IMR-90 (cell line): ENCODE measurements around the gene SOX6. TPM values are rescaled to one million over a fixed set of nuclear protein-coding genes. Genes with fewer than 3 reads are reported as not detected.

Experiments used
- ATAC-seq: fragments of 200-7000 bp; cut with Tn5 transposase; 2 replicates; pipeline ENCODE4 v1.9.1; 2020; ENCODE audit warnings: low read depth, mild to moderate bottlenecking, moderate library complexity
- BruUV-seq: library from RNA; stranded (reverse); fragments of 400-500 nt; replicated peaks from 2 replicates; lab custom pipeline; 2021; lab: Mats Ljungman, UMichigan
- CTCF ChIA-PET: fragments of 300-600 bp; formaldehyde crosslinking; extraction: SDS; loops from one replicate; lab custom pipeline; 2021; ENCODE audit warnings: antibody characterized with exemption; lab: Yijun Ruan, JAX
- POLR2A ChIA-PET: fragments of 300-600 bp; sonication (Branson Sonifier 250); formaldehyde crosslinking; loops from one replicate; lab custom pipeline; 2022; ENCODE audit warnings: antibody characterized with exemption; ENCODE audit not compliant: unreplicated experiment; lab: Charles Lee
- DNase-seq: peaks from one replicate; pipeline ENCODE4 v3.0.0; 2013
- H2AFZ ChIP-seq: replicated peaks from 2 replicates; pipeline ENCODE3; 2013; ENCODE audit warnings: low read length, mild to moderate bottlenecking; ENCODE audit not compliant: poor library complexity
- H2AK5ac ChIP-seq: 2 replicates; pipeline ENCODE4 v1.6.1; 2013; ENCODE audit warnings: low read depth, low read length, inconsistent platforms
- H2AK9ac ChIP-seq: replicated peaks from 2 replicates; pipeline ENCODE3; 2013; ENCODE audit warnings: mild to moderate bottlenecking, low read depth, low read length, moderate library complexity; ENCODE audit not compliant: poor library complexity
- H2BK120ac ChIP-seq: 2 replicates; pipeline ENCODE4 v1.6.1; 2013; ENCODE audit warnings: low read depth, low read length, inconsistent platforms
- H2BK15ac ChIP-seq: 3 replicates; pipeline ENCODE4 v1.6.1; 2013; ENCODE audit warnings: low read depth, low read length, inconsistent platforms
- H2BK20ac ChIP-seq: 2 replicates; pipeline ENCODE4 v1.6.1; 2013; ENCODE audit warnings: low read depth, mild to moderate bottlenecking, inconsistent platforms, low read length, moderate library complexity
- H2BK5ac ChIP-seq: 2 replicates; pipeline ENCODE4 v1.6.1; 2013; ENCODE audit warnings: mild to moderate bottlenecking, low read depth, low read length, inconsistent platforms; ENCODE audit not compliant: poor library complexity, severe bottlenecking
- H3K14ac ChIP-seq: replicated peaks from 2 replicates; pipeline ENCODE4 v1.6.1; 2013; ENCODE audit warnings: low read depth, low read length, inconsistent platforms
- H3K18ac ChIP-seq: 2 replicates; pipeline ENCODE4 v1.6.1; 2013; ENCODE audit warnings: low read depth, low read length, control low read depth
- H3K23ac ChIP-seq: 2 replicates; pipeline ENCODE4 v1.6.1; 2013; ENCODE audit warnings: low read depth, low read length, inconsistent platforms
- H3K27ac ChIP-seq: 2 replicates; pipeline ENCODE4 v1.5.1; 2013; ENCODE audit warnings: mild to moderate bottlenecking, control low read depth, low read length; ENCODE audit not compliant: insufficient read depth
- H3K27me3 ChIP-seq: 2 replicates; pipeline ENCODE4 v1.6.1; 2013; ENCODE audit warnings: low read length; ENCODE audit not compliant: control insufficient read depth, insufficient read depth
- H3K36me3 ChIP-seq: 2 replicates; pipeline ENCODE4 v1.6.1; 2013; ENCODE audit warnings: low read length, mixed read lengths; ENCODE audit not compliant: control insufficient read depth, insufficient read depth
- H3K4ac ChIP-seq: 2 replicates; pipeline ENCODE4 v1.6.1; 2013; ENCODE audit warnings: low read depth, low read length, inconsistent platforms
- H3K4me1 ChIP-seq: 2 replicates; pipeline ENCODE4 v1.6.1; 2013; ENCODE audit warnings: low read length, mixed read lengths; ENCODE audit not compliant: control insufficient read depth, insufficient read depth
- H3K4me2 ChIP-seq: 2 replicates; pipeline ENCODE4 v1.6.1; 2013; ENCODE audit warnings: low read depth, mild to moderate bottlenecking, control low read depth, low read length, moderate library complexity
- H3K4me3 ChIP-seq: 2 replicates; pipeline ENCODE4 v1.5.1; 2013; ENCODE audit warnings: low read depth, mild to moderate bottlenecking, control low read depth, low read length, moderate library complexity; ENCODE audit not compliant: insufficient read depth
- H3K56ac ChIP-seq: 2 replicates; pipeline ENCODE4 v1.6.1; 2013; ENCODE audit warnings: low read length, inconsistent platforms; ENCODE audit not compliant: insufficient read depth; ENCODE audit errors: extremely low read depth
- H3K79me1 ChIP-seq, 2 experiments: 2 replicates each; pipeline ENCODE4 v1.6.1; 2013; ENCODE audit warnings: low read length in 2 of 2, inconsistent platforms in 1 of 2, low read depth in 1 of 2
- H3K9ac ChIP-seq: 2 replicates; pipeline ENCODE4 v1.6.1; 2013; ENCODE audit warnings: low read depth, low read length, control low read depth
- H3K9me1 ChIP-seq: 2 replicates; pipeline ENCODE4 v1.6.1; 2013; ENCODE audit warnings: low read length, inconsistent platforms; ENCODE audit not compliant: insufficient read depth
- H3K9me3 ChIP-seq: 2 replicates; pipeline ENCODE4 v1.6.1; 2013; ENCODE audit warnings: low read length; ENCODE audit not compliant: control insufficient read depth, insufficient read depth
- H4K20me1 ChIP-seq: 2 replicates; pipeline ENCODE4 v1.6.1; 2013; ENCODE audit warnings: low read length, inconsistent platforms; ENCODE audit not compliant: insufficient read depth
- H4K5ac ChIP-seq: 2 replicates; pipeline ENCODE4 v1.6.1; 2013; ENCODE audit warnings: mild to moderate bottlenecking, low read depth, low read length, control low read depth
- H4K8ac ChIP-seq, 2 experiments: 2 replicates each; pipeline ENCODE4 v1.6.1; 2013; ENCODE audit warnings: low read depth in 2 of 2, low read length in 2 of 2, control low read depth in 1 of 2, inconsistent platforms in 1 of 2
- H4K91ac ChIP-seq: 2 replicates; pipeline ENCODE4 v1.6.1; 2013; ENCODE audit warnings: low read depth, low read length, inconsistent platforms; ENCODE audit not compliant: insufficient read depth
- BHLHE40 ChIP-seq: fragments of 150-350 bp; IDR thresholded peaks from 2 replicates; pipeline ENCODE4 v1.6.1; 2016; ENCODE audit warnings: mild to moderate bottlenecking, low read depth, low read length
- CEBPB ChIP-seq: IDR thresholded peaks from 2 replicates; pipeline ENCODE4 v1.6.1; 2012; ENCODE audit warnings: low read depth, low read length, improper control_type of control experiment
- CHD1 ChIP-seq: IDR thresholded peaks from 2 replicates; pipeline ENCODE4 v1.6.1; 2012; ENCODE audit warnings: low read depth, low read length, improper control_type of control experiment
- FOS ChIP-seq: fragments of 150-350 bp; IDR thresholded peaks from 2 replicates; pipeline ENCODE4 v1.6.1; 2016; ENCODE audit warnings: low read depth, low read length
- MAFK ChIP-seq: IDR thresholded peaks from 2 replicates; pipeline ENCODE4 v1.6.1; 2012; ENCODE audit warnings: low read depth, low read length, improper control_type of control experiment
- MAZ ChIP-seq: IDR thresholded peaks from 2 replicates; pipeline ENCODE4 v1.6.1; 2012; ENCODE audit warnings: low read depth, mild to moderate bottlenecking, low read length, improper control_type of control experiment, moderate library complexity, borderline replicate concordance
- MXI1 ChIP-seq: IDR thresholded peaks from 2 replicates; pipeline ENCODE4 v1.6.1; 2012; ENCODE audit warnings: low read depth, mild to moderate bottlenecking, low read length, moderate library complexity, borderline replicate concordance
- NFE2L2 ChIP-seq: fragments of 150-350 bp; IDR thresholded peaks from 2 replicates; pipeline ENCODE4 v1.6.1; 2016; ENCODE audit warnings: low read depth, mild to moderate bottlenecking, low read length
- POLR2A ChIP-seq: IDR thresholded peaks from 2 replicates; pipeline ENCODE4 v1.6.1; 2012; ENCODE audit warnings: mild to moderate bottlenecking, low read depth, low read length
- RAD21 ChIP-seq: IDR thresholded peaks from 2 replicates; pipeline ENCODE4 v1.6.1; 2012; ENCODE audit warnings: low read length, improper control_type of control experiment
- RCOR1 ChIP-seq: IDR thresholded peaks from 2 replicates; pipeline ENCODE4 v1.6.1; 2012; ENCODE audit warnings: mild to moderate bottlenecking, low read length, improper control_type of control experiment; ENCODE audit not compliant: insufficient replicate concordance
- RFX5 ChIP-seq: IDR thresholded peaks from 2 replicates; pipeline ENCODE4 v1.8.0; 2012; ENCODE audit warnings: low read depth, mild to moderate bottlenecking, low read length, moderate library complexity
- SMC3 ChIP-seq: fragments of 150-350 bp; IDR thresholded peaks from 2 replicates; pipeline ENCODE4 v1.6.1; 2016; ENCODE audit warnings: low read depth, mild to moderate bottlenecking, antibody characterized with exemption, low read length, moderate library complexity
- WGBS, 2 experiments: methylation state at CpG; one replicate each; pipeline versions ENCODE4 v1.1.5 to v1.1.7; 2013; ENCODE audit warnings: missing lambda C conversion rate in 2 of 2; ENCODE audit not compliant: insufficient read length in 1 of 2; ENCODE audit errors: extremely low coverage in 2 of 2; 5-methylcytosine and 5-hydroxymethylcytosine counted together
- dilution Hi-C: fragments of 300-500 bp; cut with HindIII; formaldehyde crosslinking; loops from one replicate; pipeline ENCODE4 v1.14.3; 2018; ENCODE audit warnings: low sequenced_read_pairs; ENCODE audit not compliant: unreplicated experiment
- in situ Hi-C: fragments of 300-500 bp; cut with MboI; formaldehyde crosslinking; loops from 3 replicates; pipeline ENCODE4 v1.14.3; 2019; ENCODE audit warnings: low sequenced_read_pairs, inconsistent platforms, mixed read lengths
- intact Hi-C: fragments of 100-400 bp; cut with micrococcal nuclease; formaldehyde crosslinking; loops from 2 replicates; pipeline ENCODE4 v1.10.0; 2022
- polyA plus RNA-seq, 3 experiments: library from polyadenylated mRNA; depleted of rRNA; stranded (reverse); fragments of >200 nt; gene quantifications; 2 replicates each; pipeline ENCODE4 v1.2.3, GENCODE V29; 2012; ENCODE audit warnings: low replicate concordance in 1 of 3
- total RNA-seq: library from RNA; depleted of rRNA; stranded (reverse); fragments of >200 nt; gene quantifications from 2 replicates; pipeline ENCODE4 v1.2.3, GENCODE V29; 2012
- TF ChIP-seq, protein P1 (sequence below): conservative IDR thresholded peaks from 2 replicates; pipeline ENCODE4 v1.5.1; 2012; ENCODE audit warnings: mild to moderate bottlenecking, low read depth, low read length, improper control_type of control experiment
- TF ChIP-seq, protein P2 (sequence below): fragments of 150-350 bp; IDR thresholded peaks from 2 replicates; pipeline ENCODE4 v1.6.1; 2016; ENCODE audit warnings: low read depth, mild to moderate bottlenecking, low read length, moderate library complexity, borderline replicate concordance
- TF ChIP-seq, protein P3 (sequence below): fragments of 150-350 bp; IDR thresholded peaks from 2 replicates; pipeline ENCODE4 v1.6.1; 2017; ENCODE audit warnings: mild to moderate bottlenecking, antibody characterized with exemption, low read length, low read depth

SOX6 gene
- total and polyA plus RNA-seq, 2 of the 4 experiments (the other 2 are of a cell fraction): 1.7 to 7.7 TPM

DNA sequence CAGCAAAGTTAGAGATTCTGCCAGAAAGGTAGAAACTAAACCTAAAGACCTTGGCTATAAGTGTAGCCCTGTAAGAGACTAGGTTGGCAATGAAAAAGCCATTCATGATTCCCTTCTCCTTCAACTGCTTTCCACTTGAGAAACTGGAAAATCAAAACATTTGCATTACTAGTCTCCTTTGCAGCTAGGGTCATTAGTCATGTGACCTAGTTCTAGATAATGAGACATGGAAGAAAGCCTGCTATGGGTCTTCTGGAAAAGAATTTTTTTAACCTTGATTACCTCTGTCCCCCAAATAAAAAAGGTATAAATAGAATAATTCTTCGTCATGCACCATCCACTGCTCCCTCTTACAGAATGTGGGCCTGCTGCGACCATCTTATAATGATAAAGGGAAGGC, 80.1 kb downstream of the SOX6 start:
- in situ Hi-C loops (no loop called here), intact Hi-C loops (no loop called here), dilution Hi-C loops (no loop called here)
- H4K20me1 ChIP-seq: no peaks in the 10 kb centered on the region
- no TSS peak for BruUV-seq
- no peaks in the 10 kb centered on the region for H3K79me1 ChIP-seq
- no peak overlapping the region for H3K4me2 ChIP-seq
- no peak overlapping the region for H4K91ac ChIP-seq
- no peak overlapping the region for H3K9ac ChIP-seq
- ATAC-seq: no peak
- H4K5ac ChIP-seq: no peak overlapping the region
- H3K9me1 ChIP-seq: peaks cover 3% of the 10 kb centered on the region; the same call in 1 of the 2 replicates
- H3K23ac ChIP-seq: no peak overlapping the region
- H2BK15ac ChIP-seq: no peak overlapping the region
- H2AFZ ChIP-seq: no peak overlapping the region
- POLR2A ChIA-PET: no interaction called here
- no peak overlapping the region for H3K56ac ChIP-seq
- H2BK120ac ChIP-seq: no peak overlapping the region
- H3K4me3 ChIP-seq: no peak overlapping the region
- H3K9me3 ChIP-seq: no peaks in the 10 kb centered on the region
- H2BK5ac ChIP-seq: no peak overlapping the region
- no peaks in the 10 kb centered on the region for H3K36me3 ChIP-seq
- H3K14ac ChIP-seq: no peak overlapping the region
- H2AK5ac ChIP-seq: no peak overlapping the region
- no peak overlapping the region for H3K18ac ChIP-seq
- no peak overlapping the region for H3K27ac ChIP-seq
- CTCF ChIA-PET: no interaction called here
- H3K4me1 ChIP-seq: no peaks in the 10 kb centered on the region
- TF ChIP-seq MAFK (no peak), RCOR1 (no peak), RFX5 (no peak), MXI1 (no peak), CHD1 (no peak), CEBPB (no peak), NFE2L2 (no peak), FOS (no peak), MAZ (no peak), POLR2A (no peak), RAD21 (no peak), SMC3 (no peak), BHLHE40 (no peak)
- TF ChIP-seq, protein P1, sequence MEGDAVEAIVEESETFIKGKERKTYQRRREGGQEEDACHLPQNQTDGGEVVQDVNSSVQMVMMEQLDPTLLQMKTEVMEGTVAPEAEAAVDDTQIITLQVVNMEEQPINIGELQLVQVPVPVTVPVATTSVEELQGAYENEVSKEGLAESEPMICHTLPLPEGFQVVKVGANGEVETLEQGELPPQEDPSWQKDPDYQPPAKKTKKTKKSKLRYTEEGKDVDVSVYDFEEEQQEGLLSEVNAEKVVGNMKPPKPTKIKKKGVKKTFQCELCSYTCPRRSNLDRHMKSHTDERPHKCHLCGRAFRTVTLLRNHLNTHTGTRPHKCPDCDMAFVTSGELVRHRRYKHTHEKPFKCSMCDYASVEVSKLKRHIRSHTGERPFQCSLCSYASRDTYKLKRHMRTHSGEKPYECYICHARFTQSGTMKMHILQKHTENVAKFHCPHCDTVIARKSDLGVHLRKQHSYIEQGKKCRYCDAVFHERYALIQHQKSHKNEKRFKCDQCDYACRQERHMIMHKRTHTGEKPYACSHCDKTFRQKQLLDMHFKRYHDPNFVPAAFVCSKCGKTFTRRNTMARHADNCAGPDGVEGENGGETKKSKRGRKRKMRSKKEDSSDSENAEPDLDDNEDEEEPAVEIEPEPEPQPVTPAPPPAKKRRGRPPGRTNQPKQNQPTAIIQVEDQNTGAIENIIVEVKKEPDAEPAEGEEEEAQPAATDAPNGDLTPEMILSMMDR: no peak
- TF ChIP-seq, protein P2, sequence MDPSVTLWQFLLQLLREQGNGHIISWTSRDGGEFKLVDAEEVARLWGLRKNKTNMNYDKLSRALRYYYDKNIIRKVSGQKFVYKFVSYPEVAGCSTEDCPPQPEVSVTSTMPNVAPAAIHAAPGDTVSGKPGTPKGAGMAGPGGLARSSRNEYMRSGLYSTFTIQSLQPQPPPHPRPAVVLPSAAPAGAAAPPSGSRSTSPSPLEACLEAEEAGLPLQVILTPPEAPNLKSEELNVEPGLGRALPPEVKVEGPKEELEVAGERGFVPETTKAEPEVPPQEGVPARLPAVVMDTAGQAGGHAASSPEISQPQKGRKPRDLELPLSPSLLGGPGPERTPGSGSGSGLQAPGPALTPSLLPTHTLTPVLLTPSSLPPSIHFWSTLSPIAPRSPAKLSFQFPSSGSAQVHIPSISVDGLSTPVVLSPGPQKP: no peak
- TF ChIP-seq, protein P3, sequence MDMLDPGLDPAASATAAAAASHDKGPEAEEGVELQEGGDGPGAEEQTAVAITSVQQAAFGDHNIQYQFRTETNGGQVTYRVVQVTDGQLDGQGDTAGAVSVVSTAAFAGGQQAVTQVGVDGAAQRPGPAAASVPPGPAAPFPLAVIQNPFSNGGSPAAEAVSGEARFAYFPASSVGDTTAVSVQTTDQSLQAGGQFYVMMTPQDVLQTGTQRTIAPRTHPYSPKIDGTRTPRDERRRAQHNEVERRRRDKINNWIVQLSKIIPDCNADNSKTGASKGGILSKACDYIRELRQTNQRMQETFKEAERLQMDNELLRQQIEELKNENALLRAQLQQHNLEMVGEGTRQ: no peak
- no peak overlapping the region for H3K4ac ChIP-seq
- H2AK9ac ChIP-seq: no peak overlapping the region
- DNase-seq: no peak
- no peak overlapping the region for H4K8ac ChIP-seq
- no peak overlapping the region for H2BK20ac ChIP-seq
- WGBS, 2 experiments: no CpG with 5 or more reads among the region's 2 CpGs
- no peaks in the 10 kb centered on the region for H3K27me3 ChIP-seq
